GM06990 (cell line): ENCODE measurements around the gene TBL1X.

Experiments used
- DNase-seq: peaks from one replicate; pipeline ENCODE4 v3.0.0-alpha.2; 2011; ENCODE audit not compliant: insufficient read length; ENCODE audit errors: extremely low read depth
- H3K27me3 ChIP-seq: replicated peaks from 2 replicates; pipeline ENCODE4 v1.6.0; 2011; ENCODE audit warnings: low read length; ENCODE audit not compliant: control insufficient read depth, insufficient read depth
- H3K36me3 ChIP-seq: 2 replicates; pipeline ENCODE4 v1.5.1; 2011; ENCODE audit warnings: low read length; ENCODE audit not compliant: control insufficient read depth, insufficient read depth
- H3K4me3 ChIP-seq: replicated peaks from 2 replicates; pipeline ENCODE4 v1.5.1; 2011; ENCODE audit warnings: low read depth, mild to moderate bottlenecking, control low read depth, low read length
- CTCF ChIP-seq: IDR thresholded peaks from 2 replicates; pipeline ENCODE4 v1.5.1; 2011; ENCODE audit warnings: low read length, control low read depth, mild to moderate bottlenecking, inconsistent platforms; ENCODE audit not compliant: insufficient read depth, poor library complexity, severe bottlenecking

Gene TBL1X

DNA sequence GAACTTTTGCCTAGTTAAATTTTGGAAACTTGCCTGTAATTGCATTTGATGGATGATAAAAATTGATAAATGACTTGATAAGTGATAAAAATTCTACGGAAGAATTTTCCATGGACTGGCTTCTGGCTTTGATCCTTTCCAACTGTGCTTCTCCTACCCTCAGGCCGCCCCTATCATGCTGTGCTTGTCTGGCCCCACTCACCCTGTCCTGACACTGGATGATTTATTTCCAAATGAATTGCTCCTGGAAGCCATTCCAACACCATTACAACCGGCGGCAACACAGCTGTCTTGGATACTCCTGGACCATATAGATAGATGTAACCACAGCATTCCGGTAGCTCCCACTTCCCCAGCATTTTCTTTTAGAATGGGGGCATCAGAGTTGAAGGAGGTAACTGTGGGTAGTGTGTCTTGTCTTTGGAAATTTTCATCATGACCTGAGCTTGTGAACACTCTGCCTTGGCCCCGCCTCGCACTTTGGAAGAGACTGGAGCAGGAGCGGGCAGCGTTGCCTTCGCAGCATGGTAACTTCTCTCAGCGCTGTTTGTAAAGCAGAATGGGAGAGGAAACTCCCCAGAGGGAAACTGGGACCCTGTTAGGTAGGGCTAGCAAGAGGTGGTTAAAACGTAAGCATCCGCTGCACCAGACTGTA, 77.4 kb downstream of the TBL1X start:
- no peak overlapping the region for H3K4me3 ChIP-seq
- no peak for DNase-seq
- H3K27me3 ChIP-seq, result no peaks in the 10 kb centered on the region
- H3K36me3 ChIP-seq, result no peaks in the 10 kb centered on the region
- TF ChIP-seq CTCF, result no peak

- no peak overlapping the region for H3K4me3 ChIP-seq
- no peak for TF ChIP-seq CTCF
- no peak for DNase-seq
- no peaks in the 10 kb centered on the region for H3K36me3 ChIP-seq
- no peaks in the 10 kb centered on the region for H3K27me3 ChIP-seq
Observed at GRCh38 chrX:9542761-9543111, 77.9 kb downstream of the TBL1X start.

- DNase-seq, result no peak
- H3K4me3 ChIP-seq, result no peak overlapping the region
- no peaks in the 10 kb centered on the region for H3K27me3 ChIP-seq
- H3K36me3 ChIP-seq, result no peaks in the 10 kb centered on the region
- no peak for TF ChIP-seq CTCF
Observed at GRCh38 chrX:9555354-9555753, 90.5 kb downstream of the TBL1X start.

GRCh38 chrX:9557091-9557490, 92.2 kb downstream of the TBL1X start:
- DNase-seq, result no peak
- Histone ChIP-seq H3K4me3 (no peak overlapping the region), H3K36me3 (no peaks in the 10 kb centered on the region), H3K27me3 (no peaks in the 10 kb centered on the region)
- no peak for TF ChIP-seq CTCF

DNA sequence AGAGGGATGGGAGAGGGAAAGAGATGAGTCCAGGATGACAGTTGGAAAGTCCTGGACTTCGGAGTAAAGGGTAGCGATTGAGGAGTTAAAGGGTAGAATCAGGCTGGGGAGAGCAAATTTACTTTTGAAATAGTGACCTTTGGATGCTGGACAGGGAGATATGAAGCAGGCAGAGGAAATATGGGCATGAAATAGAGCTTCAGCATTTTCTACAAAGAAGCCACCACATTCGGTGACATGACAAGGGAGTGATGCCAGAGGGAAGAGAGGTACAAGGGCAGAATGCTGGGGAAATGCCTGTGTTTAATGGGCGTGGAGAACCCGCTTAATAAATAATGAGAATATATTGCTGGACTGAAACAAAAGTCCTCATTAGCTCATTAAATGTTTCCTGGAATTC, 92.7 kb downstream of the TBL1X start:
- DNase-seq, result no peak
- no peaks in the 10 kb centered on the region for H3K36me3 ChIP-seq
- H3K27me3 ChIP-seq, result no peaks in the 10 kb centered on the region
- H3K4me3 ChIP-seq, result no peak overlapping the region
- TF ChIP-seq CTCF, result no peak

DNA sequence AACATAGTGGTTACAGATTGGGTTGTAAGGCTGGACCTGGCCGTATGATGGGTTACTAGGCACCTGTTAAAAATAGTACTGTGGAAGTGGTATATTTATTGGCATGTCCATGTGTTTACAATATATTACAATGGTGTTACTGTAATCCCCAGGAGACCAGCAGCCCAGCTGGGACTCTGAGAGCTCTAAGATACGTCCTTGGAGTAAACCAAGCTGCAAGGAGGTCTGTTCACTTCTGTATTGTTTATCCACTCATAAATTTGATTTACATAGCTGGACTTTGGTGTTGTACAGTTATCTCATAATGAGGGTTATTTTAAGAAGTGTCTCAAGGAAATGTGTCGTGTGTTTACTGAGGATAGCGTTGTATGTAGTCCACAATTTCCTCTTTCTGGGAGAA, 93.8 kb downstream of the TBL1X start:
- Histone ChIP-seq H3K27me3 (no peaks in the 10 kb centered on the region), H3K4me3 (no peak overlapping the region), H3K36me3 (no peaks in the 10 kb centered on the region)
- no peak for DNase-seq
- TF ChIP-seq CTCF, result no peak
